Panc1 (cell line): ENCODE data around the gene DTNBP1.

Experiments
- CTCF ChIP-seq: fragments of 450-650 bp; IDR thresholded peaks from 2 replicates; pipeline ENCODE4 v1.5.1; 2017; ENCODE audit warnings: mild to moderate bottlenecking
- POLR2AphosphoS5 ChIP-seq: IDR thresholded peaks from 2 replicates; pipeline ENCODE4 v1.6.1; 2012; ENCODE audit warnings: mild to moderate bottlenecking, low read depth, low read length, moderate library complexity
- REST ChIP-seq, 2 experiments: IDR thresholded peaks; 2 replicates each; pipeline ENCODE4 v1.6.1; 2011 to 2012; ENCODE audit warnings: low read depth in 2 of 2, control low read depth in 1 of 2, low read length in 1 of 2, mild to moderate bottlenecking in 1 of 2, moderate library complexity in 1 of 2; ENCODE audit not compliant: insufficient read depth in 1 of 2
- SIN3A ChIP-seq: IDR thresholded peaks from 2 replicates; pipeline ENCODE4 v1.6.1; 2012; ENCODE audit warnings: low read depth, mild to moderate bottlenecking, low read length, moderate library complexity, borderline replicate concordance; ENCODE audit not compliant: insufficient read depth

- TF ChIP-seq POLR2AphosphoS5 (no peak), CTCF (no peak), SIN3A (no peak), REST (IDR thresholded peaks at IDR 0.05; ENCODE audit: insufficient read depth in 1 of 2, low read depth in 2 of 2, low read length in 1 of 2) (no peak)
Observed at GRCh38 chr6:15709651-15710269, 46.9 kb upstream of the DTNBP1 start.
